ENCODE measurements around the gene ODF2.
A peak's percentile ranks its signal among the peaks of the same experiment; 100 is the strongest.
"Not testable (repeated sequence)": the region's sequence is repeated elsewhere in the genome, so short reads cannot be mapped to it uniquely, and the experiment has no call there.

Gene ODF2

GRCh38 chr9:128439273-128439672 lies 16.5 kb upstream of the ODF2 start:
- Histone ChIP-seq H3K27me3 (replicated peaks; ENCODE audit: control insufficient read depth, insufficient read depth, low read length) (no peaks in the 10 kb centered on the region), H3K4me3 (replicated peaks; ENCODE audit: low read depth, low read length) (no peak overlapping the region), H3K36me3 (ENCODE audit: control insufficient read depth, insufficient read depth, low read length) (no peaks in the 10 kb centered on the region)
- no peak for DNase-seq (ENCODE audit: extremely low read depth, insufficient read length)
- TF ChIP-seq CTCF (IDR thresholded peaks at IDR 0.05; ENCODE audit: insufficient read depth, low read length, poor library complexity, severe bottlenecking), result no peak

- no peak for DNase-seq (ENCODE audit: extremely low read depth, insufficient read length)
- Histone ChIP-seq H3K4me3 (replicated peaks; ENCODE audit: low read depth, low read length) (no peak overlapping the region), H3K36me3 (ENCODE audit: control insufficient read depth, insufficient read depth, low read length) (no peaks in the 10 kb centered on the region), H3K27me3 (replicated peaks; ENCODE audit: control insufficient read depth, insufficient read depth, low read length) (no peaks in the 10 kb centered on the region)
- no peak for TF ChIP-seq CTCF (IDR thresholded peaks at IDR 0.05; ENCODE audit: insufficient read depth, low read length, poor library complexity, severe bottlenecking)
Measured at GRCh38 chr9:128442150-128442549, 13.7 kb upstream of the ODF2 start.

GRCh38 chr9:128446505-128446904 lies 9.3 kb upstream of the ODF2 start:
- DNase-seq (ENCODE audit: extremely low read depth, insufficient read length); H3K36me3 ChIP-seq (ENCODE audit: control insufficient read depth, insufficient read depth, low read length); H3K27me3 ChIP-seq (replicated peaks; ENCODE audit: control insufficient read depth, insufficient read depth, low read length); H3K4me3 ChIP-seq (replicated peaks; ENCODE audit: low read depth, low read length): not testable (repeated sequence)

GRCh38 chr9:128448746-128449145 lies 7.1 kb upstream of the ODF2 start:
- no peaks in the 10 kb centered on the region for H3K36me3 ChIP-seq (ENCODE audit: control insufficient read depth, insufficient read depth, low read length)
- no peak for DNase-seq (ENCODE audit: extremely low read depth, insufficient read length)
- no peak overlapping the region for H3K4me3 ChIP-seq (replicated peaks; ENCODE audit: low read depth, low read length)
- H3K27me3 ChIP-seq (replicated peaks; ENCODE audit: control insufficient read depth, insufficient read depth, low read length), result no peaks in the 10 kb centered on the region
- TF ChIP-seq CTCF (IDR thresholded peaks at IDR 0.05; ENCODE audit: insufficient read depth, low read length, poor library complexity, severe bottlenecking), result no peak

- DNase-seq (ENCODE audit: extremely low read depth, insufficient read length), result no peak
- TF ChIP-seq CTCF (IDR thresholded peaks at IDR 0.05; ENCODE audit: insufficient read depth, low read length, poor library complexity, severe bottlenecking), result no peak
- Histone ChIP-seq H3K36me3 (ENCODE audit: control insufficient read depth, insufficient read depth, low read length) (peaks cover 4% of the 10 kb centered on the region), H3K27me3 (replicated peaks; ENCODE audit: control insufficient read depth, insufficient read depth, low read length) (no peaks in the 10 kb centered on the region), H3K4me3 (replicated peaks; ENCODE audit: low read depth, low read length) (no peak overlapping the region)
Measured at GRCh38 chr9:128454991-128455390, 815 bp upstream of the ODF2 start.

GRCh38 chr9:128456613-128457061 lies 831 bp downstream of the ODF2 start:
- peak; percentile 79 for DNase-seq (ENCODE audit: extremely low read depth, insufficient read length)
- no peak for TF ChIP-seq CTCF (IDR thresholded peaks at IDR 0.05; ENCODE audit: insufficient read depth, low read length, poor library complexity, severe bottlenecking)
- Histone ChIP-seq H3K4me3 (replicated peaks; ENCODE audit: low read depth, low read length) (peak overlapping the region; percentile 92), H3K27me3 (replicated peaks; ENCODE audit: control insufficient read depth, insufficient read depth, low read length) (no peaks in the 10 kb centered on the region), H3K36me3 (ENCODE audit: control insufficient read depth, insufficient read depth, low read length) (peaks cover 13% of the 10 kb centered on the region)
